22Rv1 (cell line): ENCODE measurements around the gene THAP4.

ENCODE experiments used
- ZFX ChIP-seq: fragments of 450-650 bp; IDR thresholded peaks from 2 replicates; pipeline ENCODE4 v1.6.1; 2017; ENCODE audit warnings: antibody characterized with exemption, borderline replicate concordance
- TF ChIP-seq, protein P1 (sequence below): fragments of 450-650 bp; IDR thresholded peaks from 2 replicates; pipeline ENCODE4 v1.5.1; 2017; ENCODE audit warnings: mild to moderate bottlenecking

DNA sequence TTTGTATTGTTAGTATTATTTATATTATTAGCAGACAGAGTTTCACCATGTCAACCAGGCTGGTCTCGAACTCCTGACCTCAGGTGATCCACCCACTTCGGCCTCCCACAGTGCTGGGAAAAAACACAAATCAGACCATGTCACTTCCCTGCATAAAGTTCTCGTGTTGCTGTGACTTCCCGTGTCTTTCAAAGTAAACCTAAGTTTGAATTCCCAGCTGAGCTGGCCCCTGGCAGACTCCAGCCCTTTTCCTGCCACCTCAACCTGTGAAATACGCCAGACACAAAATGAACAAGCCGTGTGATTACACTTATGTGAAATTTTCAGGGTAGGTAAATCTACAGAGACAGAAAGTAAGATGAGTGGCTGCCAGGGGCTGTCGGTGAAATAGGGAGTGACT, 70.5 kb downstream of the THAP4 start:
- TF ChIP-seq, protein P1, sequence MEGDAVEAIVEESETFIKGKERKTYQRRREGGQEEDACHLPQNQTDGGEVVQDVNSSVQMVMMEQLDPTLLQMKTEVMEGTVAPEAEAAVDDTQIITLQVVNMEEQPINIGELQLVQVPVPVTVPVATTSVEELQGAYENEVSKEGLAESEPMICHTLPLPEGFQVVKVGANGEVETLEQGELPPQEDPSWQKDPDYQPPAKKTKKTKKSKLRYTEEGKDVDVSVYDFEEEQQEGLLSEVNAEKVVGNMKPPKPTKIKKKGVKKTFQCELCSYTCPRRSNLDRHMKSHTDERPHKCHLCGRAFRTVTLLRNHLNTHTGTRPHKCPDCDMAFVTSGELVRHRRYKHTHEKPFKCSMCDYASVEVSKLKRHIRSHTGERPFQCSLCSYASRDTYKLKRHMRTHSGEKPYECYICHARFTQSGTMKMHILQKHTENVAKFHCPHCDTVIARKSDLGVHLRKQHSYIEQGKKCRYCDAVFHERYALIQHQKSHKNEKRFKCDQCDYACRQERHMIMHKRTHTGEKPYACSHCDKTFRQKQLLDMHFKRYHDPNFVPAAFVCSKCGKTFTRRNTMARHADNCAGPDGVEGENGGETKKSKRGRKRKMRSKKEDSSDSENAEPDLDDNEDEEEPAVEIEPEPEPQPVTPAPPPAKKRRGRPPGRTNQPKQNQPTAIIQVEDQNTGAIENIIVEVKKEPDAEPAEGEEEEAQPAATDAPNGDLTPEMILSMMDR, result no peak
- TF ChIP-seq ZFX, result no peak
